Epidermal melanocyte (primary cell): ENCODE data around the gene RALY.
"Not testable (repeated sequence)": the region's sequence is repeated elsewhere in the genome, so short reads cannot be mapped to it uniquely, and the experiment has no call there.

Experiments
- DNase-seq: peaks from one replicate; pipeline ENCODE4 v3.0.0; 2011; ENCODE audit warnings: low spot score; ENCODE audit not compliant: insufficient read length

The RALY gene

DNA sequence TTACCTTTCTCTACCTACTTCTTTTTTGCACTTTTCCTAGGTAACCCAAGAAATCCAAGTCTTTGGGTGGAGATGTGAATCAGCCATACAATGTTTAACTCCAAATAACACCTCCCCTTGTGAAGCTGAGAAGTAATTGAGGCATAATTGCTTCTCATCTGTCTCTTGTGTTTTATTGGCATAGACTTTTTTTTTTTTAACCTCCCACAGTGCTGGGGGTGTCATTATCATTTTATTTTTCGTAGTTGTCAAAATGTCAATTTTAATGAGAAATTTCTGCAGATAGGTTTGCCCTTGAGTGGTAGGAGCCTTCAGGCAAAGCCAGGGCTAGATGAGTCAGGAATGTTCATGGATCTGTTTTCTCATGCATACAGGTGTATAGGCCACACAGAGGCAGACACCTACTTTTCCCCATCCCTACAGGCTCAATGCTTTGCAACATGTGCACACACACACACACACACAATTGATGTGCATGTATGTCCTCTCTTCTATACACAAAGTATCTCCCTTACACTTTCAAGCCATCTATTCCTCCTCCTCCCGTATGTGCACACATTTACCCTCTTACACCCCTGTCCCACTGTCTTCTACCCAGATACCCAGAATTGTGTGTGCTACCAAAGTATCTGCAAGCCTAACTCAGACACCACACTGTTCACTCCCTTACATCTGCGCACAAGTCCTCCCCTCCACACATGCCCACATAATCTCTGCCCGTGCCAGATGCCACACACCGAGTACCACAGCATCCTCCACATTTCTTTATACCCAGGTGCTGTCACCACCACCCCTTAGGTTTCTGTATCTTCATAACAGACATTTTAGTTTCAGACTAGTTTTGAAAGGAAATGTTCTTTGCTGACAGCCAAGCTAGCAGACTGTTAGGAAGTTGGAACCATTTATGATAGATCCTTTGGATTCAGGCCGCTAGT is 22.0 kb downstream of the RALY start:
- peak; percentile 13 for DNase-seq

DNA sequence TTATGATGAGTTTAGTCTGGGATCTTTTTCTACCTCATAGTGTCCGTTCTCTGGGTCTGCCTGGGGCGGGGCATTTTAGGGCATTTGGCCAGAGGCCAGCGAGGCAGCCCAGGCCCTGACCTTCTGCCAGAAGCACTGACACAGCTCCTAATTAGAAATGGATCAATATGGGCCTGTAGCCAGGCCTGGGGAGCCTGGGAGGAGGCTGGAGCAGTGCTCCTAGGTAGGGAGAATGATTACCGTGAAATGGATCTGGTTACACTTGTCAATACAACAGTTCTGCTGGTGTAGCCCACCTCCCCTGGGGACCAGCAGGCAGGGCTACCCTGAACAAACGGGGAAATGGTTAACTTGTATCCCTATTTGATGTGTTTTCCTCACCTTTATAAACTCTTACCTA is 23.0 kb downstream of the RALY start:
- peak; percentile 14 for DNase-seq

DNA sequence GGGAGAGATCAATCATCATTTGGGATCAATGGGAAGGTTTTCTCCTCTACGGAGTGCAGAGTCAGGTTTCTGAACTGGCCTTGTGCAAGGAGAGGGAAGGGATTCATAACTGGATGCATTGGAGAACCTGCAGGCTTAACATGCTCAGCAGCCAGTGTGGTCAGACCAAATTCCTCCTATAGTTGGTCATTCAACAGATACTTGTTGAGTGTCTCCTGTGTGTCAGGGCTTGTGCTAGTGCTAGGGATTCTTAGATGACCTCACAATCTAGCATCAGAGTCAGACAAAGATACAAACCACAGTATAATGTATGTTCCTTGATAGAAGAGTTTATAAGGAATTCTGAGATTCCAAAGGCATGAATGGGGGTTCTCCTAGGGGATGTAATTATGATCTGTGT is 23.9 kb downstream of the RALY start:
- DNase-seq: peak; percentile 13

DNA sequence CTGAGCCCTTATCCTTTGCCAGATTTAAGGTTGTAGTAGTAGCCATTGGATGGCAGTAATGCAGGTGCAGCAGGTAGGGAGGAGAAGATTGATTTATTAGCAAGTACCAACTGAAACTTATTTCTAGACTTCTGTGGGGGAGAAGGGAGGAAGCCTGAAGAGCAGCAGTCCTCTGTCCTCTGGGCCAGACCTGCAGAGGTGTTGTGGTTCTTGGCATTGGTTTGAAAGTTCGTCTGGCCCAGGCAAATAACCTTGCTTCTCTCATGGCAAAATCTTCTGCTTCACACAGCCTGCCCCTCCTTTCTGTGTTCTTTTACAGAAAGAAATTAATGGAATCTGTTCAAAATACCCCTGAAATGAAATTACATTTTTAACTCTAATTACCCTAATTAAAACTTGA is 24.5 kb downstream of the RALY start:
- DNase-seq: peak; percentile 8

DNA sequence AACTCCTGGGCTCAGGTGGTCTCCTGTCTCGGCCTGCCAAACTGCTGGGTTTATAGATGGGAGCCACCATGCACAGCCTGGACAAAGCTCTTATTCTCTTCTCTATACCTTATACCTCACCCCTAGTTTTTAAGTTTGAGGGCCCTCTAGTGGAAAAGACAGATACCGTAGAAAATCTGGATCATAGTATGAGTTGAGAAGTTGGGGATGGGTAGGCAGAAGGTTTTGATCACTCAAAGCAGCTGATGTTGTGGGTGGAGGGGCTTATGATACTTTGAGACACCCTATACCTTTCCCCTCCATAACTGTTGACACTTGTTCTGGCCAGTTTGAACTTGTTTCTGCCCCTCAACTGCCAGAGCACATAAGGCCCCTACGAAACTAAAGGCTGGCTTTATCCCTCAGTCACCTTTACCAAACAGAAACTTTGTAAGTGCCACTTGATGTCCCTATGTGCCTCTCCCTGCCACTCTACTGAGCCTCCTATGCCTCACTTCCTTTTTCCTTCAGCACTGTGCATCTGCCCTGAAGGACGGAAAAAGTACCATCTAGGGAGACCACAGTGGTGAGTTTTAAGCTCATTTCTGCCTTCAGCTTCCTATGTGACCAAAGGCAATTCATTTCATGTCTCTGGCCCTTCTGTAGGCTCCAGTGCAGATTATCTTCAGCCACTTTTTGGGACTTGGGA is 28.6 kb downstream of the RALY start:
- DNase-seq: no peak

DNA sequence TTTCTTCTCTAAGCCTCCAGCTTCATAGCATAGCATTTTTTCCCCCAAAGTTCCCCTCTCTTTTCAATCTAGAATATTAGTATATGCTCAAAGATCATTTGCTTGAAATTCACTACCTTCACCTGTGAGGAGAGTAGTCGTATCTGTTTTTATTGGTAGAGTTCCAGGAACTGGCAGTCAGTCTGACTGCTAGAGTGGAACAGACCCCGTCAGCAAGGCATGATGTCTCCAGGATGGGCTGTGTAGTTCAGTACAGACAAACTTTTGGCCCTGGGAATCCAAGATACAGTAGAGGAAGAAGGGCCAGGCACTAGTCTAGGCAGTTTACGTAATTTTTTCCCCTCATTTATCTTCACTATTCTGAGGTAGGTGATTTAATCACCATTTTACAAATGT is 29.1 kb downstream of the RALY start:
- DNase-seq: no peak

DNA sequence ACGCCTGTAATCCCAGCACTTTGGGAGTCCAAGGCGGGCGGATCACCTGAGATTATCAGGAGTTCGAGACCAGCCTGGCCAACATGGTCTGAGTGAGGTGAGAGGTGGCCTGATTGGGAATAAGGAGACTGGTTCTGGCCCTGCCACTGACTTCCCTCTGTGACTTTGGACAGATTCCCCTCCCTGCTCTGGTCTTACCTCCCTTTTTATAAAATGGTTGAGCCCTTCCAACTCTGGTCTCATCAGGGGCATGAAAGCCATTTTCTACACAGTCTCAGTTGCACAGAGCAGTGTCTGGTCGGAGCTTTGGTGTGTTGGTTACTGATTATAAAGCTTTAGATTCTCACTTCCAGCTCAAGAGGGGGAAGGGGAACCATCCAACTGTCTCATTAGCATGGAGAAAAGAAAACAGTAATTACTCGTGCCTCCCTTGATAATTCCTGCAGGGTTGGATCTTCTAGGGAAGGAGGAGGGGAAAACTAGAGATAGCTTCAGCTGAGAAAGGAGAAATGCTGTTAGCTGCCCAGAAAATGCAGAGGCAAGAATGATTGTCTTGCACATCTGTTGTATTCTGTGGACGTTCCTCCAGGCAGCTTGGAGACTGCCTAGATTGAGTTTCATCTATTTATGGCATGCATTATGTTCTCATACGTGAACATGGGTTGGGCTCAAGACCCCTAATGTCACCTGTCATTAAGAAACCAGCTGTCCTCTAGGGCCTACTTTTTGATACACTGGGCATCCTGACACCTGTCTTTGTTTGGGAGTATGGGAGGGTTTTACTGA is 30.4 kb downstream of the RALY start:
- no peak for DNase-seq

DNA sequence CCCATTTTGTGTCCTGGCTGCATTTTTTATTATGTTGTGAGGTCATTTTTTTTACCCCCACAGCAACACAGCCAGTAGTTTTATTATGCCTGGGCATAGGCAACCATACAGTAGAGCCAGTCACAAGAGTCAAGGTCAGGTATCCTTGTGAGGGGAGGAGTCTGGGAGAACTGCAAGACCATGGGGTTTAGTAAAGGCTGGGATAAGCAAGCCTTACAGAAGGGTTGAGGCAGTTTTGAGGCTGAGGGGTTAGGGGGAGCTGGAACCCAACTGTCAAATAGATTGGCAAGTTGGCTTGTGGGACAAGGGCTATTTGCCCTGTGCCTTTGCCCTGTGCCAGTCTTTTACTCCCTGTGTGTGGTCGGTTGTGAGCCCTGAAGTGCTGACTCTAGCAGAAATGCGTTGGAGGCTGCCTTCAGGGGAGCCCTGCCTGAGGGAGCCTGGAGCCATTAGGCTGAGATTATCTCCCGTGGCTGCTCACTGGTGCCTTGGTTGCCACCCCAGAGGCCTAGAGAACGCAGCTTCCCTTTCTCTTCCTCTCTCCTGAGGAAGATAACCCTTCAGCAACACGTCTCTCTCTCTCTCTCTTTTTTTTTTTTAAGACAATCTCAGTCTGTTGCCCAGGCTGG is 31.1 kb downstream of the RALY start:
- no peak for DNase-seq

DNA sequence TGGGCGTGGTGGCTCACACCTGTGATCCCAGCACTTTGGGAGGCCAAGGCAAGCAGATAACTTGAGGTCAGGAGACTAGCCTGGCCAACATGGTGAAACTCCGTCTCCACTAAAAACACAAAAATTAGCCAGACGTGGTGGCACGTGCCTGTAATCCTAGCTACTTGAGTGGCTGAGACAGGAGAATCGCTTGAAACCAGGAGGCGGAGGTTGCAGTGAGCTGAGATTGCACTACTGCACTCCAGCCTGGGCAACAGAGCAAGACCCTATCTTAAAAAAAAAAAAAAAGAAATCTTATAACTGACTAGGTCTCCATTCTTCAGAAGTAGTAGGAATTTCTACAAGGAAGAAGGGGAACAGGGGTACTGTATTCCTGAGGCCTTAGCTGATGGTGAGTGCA is 34.3 kb downstream of the RALY start:
- not testable (repeated sequence) for DNase-seq

DNA sequence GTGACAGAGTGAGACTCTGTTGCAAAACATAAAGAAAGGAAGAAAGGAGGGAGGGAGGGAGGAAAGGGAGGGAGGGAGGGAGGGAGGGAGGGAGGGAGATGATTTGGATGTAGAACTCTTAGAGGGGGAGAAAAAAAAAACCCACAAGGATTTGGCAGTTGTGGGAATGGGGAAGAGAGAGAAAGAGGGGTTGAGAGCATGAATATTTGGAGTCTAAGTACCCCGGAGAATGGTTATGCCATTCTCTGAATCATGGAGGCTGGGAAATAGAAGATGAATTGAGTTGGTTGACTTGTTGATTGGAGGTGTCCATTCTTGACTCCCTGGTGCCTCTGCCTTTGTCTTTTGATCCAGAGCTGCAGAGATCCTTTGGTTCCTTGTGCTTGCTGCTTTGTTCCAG is 35.7 kb downstream of the RALY start:
- no peak for DNase-seq

DNA sequence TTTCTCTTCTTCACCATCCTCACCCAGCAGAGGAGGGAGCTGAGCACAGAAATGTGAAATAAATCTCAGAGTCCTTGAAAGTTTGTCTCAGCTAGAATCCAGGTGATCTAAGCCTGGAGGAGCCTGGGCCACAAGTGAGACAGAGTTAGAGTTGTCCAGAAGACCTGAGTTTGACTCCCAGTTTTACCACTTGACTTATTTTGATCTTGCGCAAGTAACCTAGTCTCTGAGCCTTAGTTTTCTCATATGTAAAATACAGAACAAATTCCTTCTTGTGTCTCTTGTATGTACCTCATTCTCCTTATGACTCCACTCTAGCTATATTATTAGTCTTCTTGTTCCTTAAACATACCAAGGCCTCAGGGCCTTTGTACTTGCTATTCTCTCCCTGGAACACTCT is 36.7 kb downstream of the RALY start:
- DNase-seq: no peak

DNA sequence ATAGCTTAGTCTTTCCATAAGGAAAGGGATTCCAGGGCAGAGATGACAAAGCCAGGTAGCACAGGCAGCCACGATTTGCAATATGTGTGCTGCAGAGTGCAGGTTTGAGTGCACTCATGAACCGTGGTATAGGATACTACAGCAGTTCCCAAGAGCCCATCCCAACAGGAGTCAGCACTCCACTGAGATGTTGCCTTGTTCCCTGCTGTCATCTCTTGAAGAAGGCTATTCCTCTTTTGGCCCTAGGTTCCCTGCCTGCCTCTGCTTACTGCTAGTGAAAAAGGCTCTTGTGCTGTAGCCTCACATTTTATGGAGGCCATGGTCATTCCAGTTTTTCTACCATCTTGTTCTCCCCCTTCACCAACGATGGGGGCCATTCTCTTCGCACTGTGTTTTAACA is 40.2 kb downstream of the RALY start:
- DNase-seq: no peak

DNA sequence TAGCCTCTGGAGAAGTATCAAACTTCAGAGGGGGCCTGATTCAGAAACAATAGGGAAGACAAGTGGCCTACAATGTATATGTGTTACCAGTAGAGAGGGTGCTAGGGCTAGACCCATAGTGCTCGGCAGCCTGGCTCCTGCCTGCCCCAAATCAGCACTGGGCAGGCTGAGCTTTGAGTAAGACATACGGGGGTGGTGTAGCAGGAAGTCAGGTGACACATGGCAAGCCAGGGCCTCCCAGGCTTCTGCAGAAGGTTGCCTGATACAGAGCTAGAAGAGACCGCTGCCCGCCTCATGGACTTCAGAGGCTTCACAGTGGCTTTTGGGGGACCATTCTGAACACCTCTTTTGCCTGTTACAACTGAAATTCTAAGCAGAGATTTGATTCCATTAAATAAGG is 43.4 kb downstream of the RALY start:
- DNase-seq: no peak

DNA sequence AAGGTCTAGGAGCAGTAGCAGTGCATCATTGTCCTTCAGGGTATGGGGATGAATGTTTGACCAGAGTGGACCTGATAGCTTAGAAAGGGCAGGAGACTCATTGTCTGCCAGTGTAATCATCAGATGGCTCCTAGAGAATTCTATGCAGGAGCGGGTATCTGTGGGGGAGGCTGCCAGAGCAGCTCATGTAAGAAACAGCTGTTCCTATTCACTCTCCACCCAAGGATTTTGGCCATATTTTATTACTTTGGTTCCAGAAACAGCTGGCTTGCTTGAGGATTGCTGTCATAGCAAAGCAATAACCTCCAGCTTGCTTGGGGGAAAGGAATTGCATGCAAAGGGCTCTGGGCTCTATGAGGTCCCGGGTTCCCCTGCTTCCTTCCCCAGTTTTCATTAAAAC is 44.1 kb downstream of the RALY start:
- peak; percentile 49 for DNase-seq

DNA sequence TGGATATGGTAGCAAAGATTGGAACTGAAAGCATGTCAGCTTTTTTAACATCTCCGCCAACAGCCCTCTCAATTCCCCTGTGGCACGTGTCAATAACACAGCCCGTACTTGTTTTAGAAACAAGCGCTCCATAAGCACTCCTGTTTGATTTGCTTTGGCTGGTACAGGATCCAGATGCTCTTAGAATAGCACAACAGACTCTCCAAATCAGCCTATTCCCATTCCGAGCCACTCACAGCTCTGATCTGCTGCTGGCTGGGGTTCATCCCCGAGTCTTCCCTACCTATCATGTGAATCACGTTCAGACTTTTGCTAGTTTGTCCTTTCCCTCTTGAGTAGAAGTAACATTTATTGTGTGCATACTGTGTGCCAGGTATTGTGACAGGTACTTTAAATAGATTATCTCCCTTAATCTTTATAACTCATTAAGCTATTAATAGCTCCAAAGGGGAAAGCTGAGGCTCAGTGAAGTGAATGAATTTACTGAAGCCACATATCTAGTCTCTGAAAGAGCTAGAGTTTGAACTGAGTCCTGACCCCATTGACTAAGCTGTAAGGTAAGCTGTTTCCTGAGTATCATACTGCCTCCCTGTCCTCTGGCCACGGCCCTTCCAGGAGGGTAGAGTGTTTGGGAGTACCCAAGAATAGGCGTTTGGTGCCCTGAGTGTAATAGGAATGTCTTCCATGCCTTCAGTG is 46.7 kb downstream of the RALY start:
- no peak for DNase-seq

DNA sequence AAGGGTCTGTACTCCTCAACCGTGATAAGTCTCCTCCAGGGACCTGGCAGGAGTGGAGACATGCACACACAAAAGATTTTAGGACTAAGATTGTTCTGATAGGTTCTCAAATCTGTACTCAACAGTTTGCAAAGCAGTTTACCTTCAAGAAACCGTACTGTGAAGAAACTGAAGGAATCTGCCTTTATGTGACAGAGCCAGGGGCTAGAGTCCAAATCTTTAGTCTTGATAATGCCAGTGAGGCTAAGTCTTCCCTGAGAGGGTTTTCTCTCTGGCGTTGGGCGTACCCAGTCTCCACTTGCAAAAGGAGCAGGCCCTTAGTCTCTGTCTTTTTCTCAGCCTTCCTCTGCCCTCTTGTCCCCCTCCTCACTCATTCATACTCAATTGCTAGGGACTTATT is 47.5 kb downstream of the RALY start:
- no peak for DNase-seq

DNA sequence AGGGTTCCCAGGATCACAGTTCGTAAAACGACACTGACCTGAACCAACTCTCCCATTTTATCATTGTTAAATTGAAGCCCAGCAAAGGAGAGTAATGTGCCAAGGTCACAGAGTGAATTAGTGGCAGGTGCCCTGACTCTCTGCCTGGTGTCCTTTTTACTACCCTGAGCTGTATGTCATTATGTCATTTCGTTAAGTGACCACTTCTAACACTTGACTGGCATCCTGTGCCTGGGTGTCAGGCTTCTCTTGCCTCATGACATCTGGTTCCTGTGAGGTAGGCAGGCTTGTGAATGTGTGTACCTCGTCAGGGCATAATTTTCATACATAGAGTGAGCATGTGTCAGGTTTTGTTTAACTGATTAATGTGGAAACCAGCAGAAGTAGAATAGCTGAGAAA is 48.6 kb downstream of the RALY start:
- no peak for DNase-seq

DNA sequence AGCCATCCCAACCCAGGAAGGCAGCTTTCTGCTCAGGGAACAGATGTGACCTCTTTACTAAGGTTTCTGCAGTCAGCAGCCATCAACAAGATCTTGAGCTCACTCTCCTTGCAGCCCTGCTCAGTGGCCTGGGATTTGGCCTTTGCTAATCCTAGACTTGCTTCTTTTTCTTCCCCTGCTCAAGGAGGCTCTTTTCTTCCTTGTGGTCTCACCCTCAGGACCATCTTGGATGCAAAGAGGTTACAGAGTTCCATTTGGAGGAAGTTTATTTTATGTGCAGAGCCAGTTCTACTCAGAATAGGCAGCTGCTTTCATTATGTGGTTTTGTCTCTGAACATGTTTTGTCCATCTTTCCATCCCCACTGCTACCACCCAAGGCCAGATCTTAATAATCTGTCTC is 49.3 kb downstream of the RALY start:
- DNase-seq: no peak

DNA sequence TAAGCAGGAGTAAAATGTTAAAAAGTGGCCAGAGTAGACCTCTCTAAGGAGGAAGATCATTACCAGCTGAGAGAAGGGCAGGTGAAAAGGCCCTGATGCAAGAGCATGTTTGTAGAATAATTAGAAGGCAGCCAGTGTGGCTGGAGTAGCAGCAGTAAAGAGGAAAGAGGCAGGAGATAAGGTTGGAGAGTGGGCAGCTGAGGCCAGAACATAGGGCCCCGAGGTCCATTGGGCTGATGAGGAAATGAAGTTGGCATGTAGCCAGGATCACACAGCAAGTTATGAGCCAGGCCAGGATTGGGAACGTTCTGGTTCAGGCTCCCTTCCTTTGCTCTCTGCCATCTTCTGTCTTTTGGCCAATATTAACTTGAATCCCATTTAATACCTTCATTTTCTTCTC is 51.6 kb downstream of the RALY start:
- DNase-seq: no peak

DNA sequence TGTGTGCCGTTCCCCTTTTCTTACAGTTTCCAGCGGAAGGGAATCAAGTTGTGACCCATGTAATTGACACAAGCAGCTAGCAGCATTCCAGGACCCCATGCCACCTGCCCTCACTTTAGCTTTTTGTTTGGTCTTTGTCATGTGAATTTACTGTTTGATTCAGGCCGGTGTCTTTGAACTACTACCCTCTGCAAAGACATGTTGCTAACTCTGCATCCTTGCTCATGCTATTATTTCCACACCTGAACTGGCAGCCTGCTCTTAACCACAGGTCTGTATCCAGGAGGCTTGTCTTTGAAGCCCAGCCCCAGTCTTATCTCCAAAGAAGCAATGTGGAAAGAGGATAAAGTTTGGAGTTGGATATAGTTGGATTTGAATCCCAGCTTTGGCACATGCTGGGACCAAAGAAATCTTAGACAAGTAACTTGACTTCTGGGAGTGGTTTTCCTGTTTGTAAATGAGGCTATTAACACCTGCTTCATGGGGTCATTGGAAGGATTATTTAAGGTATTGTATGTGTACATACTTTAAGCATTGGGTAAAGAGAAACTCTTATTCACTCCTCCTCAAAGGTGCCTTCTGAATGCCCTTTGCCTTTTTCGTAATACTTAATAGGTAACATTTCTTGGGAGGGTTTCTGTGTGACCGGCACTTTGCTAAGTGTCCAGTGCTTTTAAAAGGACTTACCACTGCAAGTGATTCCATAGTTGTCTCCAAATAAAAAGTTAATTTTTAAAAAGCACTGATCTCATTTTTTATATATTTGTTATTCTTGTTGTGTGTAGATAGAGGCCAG is 52.4 kb downstream of the RALY start:
- no peak for DNase-seq
